IPS DF 4.7 (cell line): Measurements from ENCODE around the gene ZNF550.

Source experiments
- DNase-seq: peaks from one replicate; pipeline ENCODE4 v3.0.0-alpha.2; 2013; ENCODE audit warnings: low spot score; ENCODE audit errors: extremely low read depth

Gene ZNF550

GRCh38 chr19:57559404-57560025, at the start of gene ZNF550:
Gene ZNF550 (minus strand): TSS chr19:57559863. CDS start chr19:57559682, 181 bp downstream.
- DNase-seq = no peak

- no peak for DNase-seq
These were observed 47.3 kb upstream of the ZNF550 start for GRCh38 chr19:57606931-57607330.

- peak; percentile 79 for DNase-seq
These were observed 40.2 kb upstream of the ZNF550 start, which contains the start of gene ZNF530 for GRCh38 chr19:57599761-57600383. Gene ZNF530 (plus strand): TSS chr19:57599885. CDS start chr19:57604346, 4,461 bp downstream.

- DNase-seq = no peak
These were observed 39.7 kb upstream of the ZNF550 start for GRCh38 chr19:57599377-57599760.

GRCh38 chr19:57587529-57587928, 27.9 kb upstream of the ZNF550 start:
- DNase-seq = no peak

GRCh38 chr19:57583521-57584416, 24.1 kb upstream of the ZNF550 start, which contains the start of gene ZIK1:
Gene ZIK1 (plus strand): TSS chr19:57584145. CDS start chr19:57584357, 212 bp downstream.
- peak; percentile 95 for DNase-seq

GRCh38 chr19:57583104-57583520, 23.4 kb upstream of the ZNF550 start:
- no peak for DNase-seq

- DNase-seq = peak; percentile 99
These were observed 19.0 kb upstream of the ZNF550 start, which contains the start of gene ZNF416 for GRCh38 chr19:57578487-57579205. Gene ZNF416 (minus strand): TSS chr19:57578911. CDS start chr19:57578704, 207 bp downstream.

- DNase-seq = no peak
These were observed 17.0 kb upstream of the ZNF550 start for GRCh38 chr19:57576661-57577060.

- no peak for DNase-seq
These were observed 12.8 kb upstream of the ZNF550 start for GRCh38 chr19:57572415-57572947.

- DNase-seq = no peak
These were observed 11.0 kb upstream of the ZNF550 start for GRCh38 chr19:57570707-57571106.

GRCh38 chr19:57566396-57567265, 7.0 kb upstream of the ZNF550 start:
- DNase-seq = no peak

GRCh38 chr19:57563547-57563946, 3.9 kb upstream of the ZNF550 start:
- no peak for DNase-seq

GRCh38 chr19:57560049-57560491, 407 bp upstream of the ZNF550 start:
- no peak for DNase-seq

GRCh38 chr19:57559008-57559403, 657 bp downstream of the ZNF550 start:
- no peak for DNase-seq

GRCh38 chr19:57558525-57558924, 1.1 kb downstream of the ZNF550 start:
- DNase-seq = no peak

- no peak for DNase-seq
These were observed 2.0 kb downstream of the ZNF550 start for GRCh38 chr19:57557659-57558058.

GRCh38 chr19:57552432-57552831, 7.2 kb downstream of the ZNF550 start:
- no peak for DNase-seq

- no peak for DNase-seq
These were observed 13.2 kb downstream of the ZNF550 start for GRCh38 chr19:57546513-57546912.
